MCF 10A (cell line): ENCODE measurements around the gene LCN2. TPM values are rescaled to one million over a fixed set of nuclear protein-coding genes. Genes with fewer than 3 reads are reported as not detected.
A peak's percentile ranks its signal among the peaks of the same experiment; 100 is the strongest.

Source experiments
- BruUV-seq: library from RNA; stranded (reverse); fragments of 400-500 nt; replicated peaks from 2 replicates; lab custom pipeline; 2021; lab: Mats Ljungman, UMichigan
- CTCF ChIA-PET: fragments of 300-600 bp; sonication (Branson Sonifier 250); formaldehyde crosslinking; extraction: SDS; loops from one replicate; lab custom pipeline; 2021; ENCODE audit warnings: antibody characterized with exemption, inconsistent platforms; lab: Yijun Ruan, JAX
- POLR2A ChIA-PET: fragments of 300-600, 350-650 bp; sonication (Branson Sonifier 250); formaldehyde crosslinking; extraction: SDS; loops from one replicate; lab custom pipeline; 2020; ENCODE audit warnings: antibody characterized with exemption, inconsistent platforms; lab: Yijun Ruan, JAX
- DNase-seq: peaks from one replicate; pipeline ENCODE4 v3.0.0-alpha.2; 2018; ENCODE audit not compliant: unreplicated experiment
- H3K27ac Mint-ChIP-seq: one replicate; pipeline ENCODE4 v1.8.0; 2022; ENCODE audit warnings: mild to moderate bottlenecking, low read depth, mixed read lengths; ENCODE audit not compliant: unreplicated experiment
- H3K27me3 Mint-ChIP-seq: one replicate; pipeline ENCODE4 v1.8.0; 2022; ENCODE audit warnings: mixed read lengths; ENCODE audit not compliant: insufficient read depth, unreplicated experiment
- H3K36me3 Mint-ChIP-seq: one replicate; pipeline ENCODE4 v1.8.0; 2022; ENCODE audit warnings: mild to moderate bottlenecking, moderate library complexity, mixed read lengths; ENCODE audit not compliant: insufficient read depth, unreplicated experiment
- H3K4me1 Mint-ChIP-seq: one replicate; pipeline ENCODE4 v1.8.0; 2022; ENCODE audit warnings: mixed read lengths; ENCODE audit not compliant: insufficient read depth, unreplicated experiment
- H3K4me3 Mint-ChIP-seq: one replicate; pipeline ENCODE4 v1.8.0; 2022; ENCODE audit warnings: mild to moderate bottlenecking, moderate library complexity, mixed read lengths; ENCODE audit not compliant: unreplicated experiment
- H3K9me3 Mint-ChIP-seq: one replicate; pipeline ENCODE4 v1.8.0; 2022; ENCODE audit warnings: mixed read lengths; ENCODE audit not compliant: unreplicated experiment
- intact Hi-C: fragments of 100-400 bp; cut with micrococcal nuclease; formaldehyde crosslinking; loops from 2 replicates; pipeline ENCODE4 v1.14.1; 2022
- total RNA-seq: library from RNA; stranded (reverse); gene quantifications from 2 replicates; pipeline ENCODE4 v1.2.3, GENCODE V29; 2022
- TF ChIP-seq, protein P1 (sequence below): fragments of 200-600 bp; IDR thresholded peaks from one replicate; pipeline ENCODE4 v1.8.0; 2022; ENCODE audit warnings: antibody characterized with exemption, mild to moderate bottlenecking; ENCODE audit not compliant: unreplicated experiment

Gene LCN2
- total RNA-seq, 1 experiment from 2014 or later: 7.7 TPM

GRCh38 chr9:128136816-128137793, 12.1 kb upstream of the LCN2 start:
- BruUV-seq: no TSS peak
- DNase-seq: no peak
- Mint-ChIP-seq H3K9me3 (peaks cover 7% of the 10 kb centered on the region), H3K27me3 (peaks cover 36% of the 10 kb centered on the region), H3K4me1 (peaks cover 24% of the 10 kb centered on the region), H3K27ac (peak overlapping the region; percentile 25), H3K36me3 (no peaks in the 10 kb centered on the region), H3K4me3 (peak overlapping the region; percentile 40)
- POLR2A ChIA-PET: interaction anchor here (0.8 kb wide), 1 partner anchor 23 kb away, joined by 3 read pairs; the partner anchor contains the start of gene BBLN
- CTCF ChIA-PET: interaction anchor here (0.8 to 1.3 kb wide), 2 partner anchors 10 to 20 kb away, joined by 3 to 5 read pairs; no protein-coding TSS in a partner anchor
- TF ChIP-seq, protein P1, sequence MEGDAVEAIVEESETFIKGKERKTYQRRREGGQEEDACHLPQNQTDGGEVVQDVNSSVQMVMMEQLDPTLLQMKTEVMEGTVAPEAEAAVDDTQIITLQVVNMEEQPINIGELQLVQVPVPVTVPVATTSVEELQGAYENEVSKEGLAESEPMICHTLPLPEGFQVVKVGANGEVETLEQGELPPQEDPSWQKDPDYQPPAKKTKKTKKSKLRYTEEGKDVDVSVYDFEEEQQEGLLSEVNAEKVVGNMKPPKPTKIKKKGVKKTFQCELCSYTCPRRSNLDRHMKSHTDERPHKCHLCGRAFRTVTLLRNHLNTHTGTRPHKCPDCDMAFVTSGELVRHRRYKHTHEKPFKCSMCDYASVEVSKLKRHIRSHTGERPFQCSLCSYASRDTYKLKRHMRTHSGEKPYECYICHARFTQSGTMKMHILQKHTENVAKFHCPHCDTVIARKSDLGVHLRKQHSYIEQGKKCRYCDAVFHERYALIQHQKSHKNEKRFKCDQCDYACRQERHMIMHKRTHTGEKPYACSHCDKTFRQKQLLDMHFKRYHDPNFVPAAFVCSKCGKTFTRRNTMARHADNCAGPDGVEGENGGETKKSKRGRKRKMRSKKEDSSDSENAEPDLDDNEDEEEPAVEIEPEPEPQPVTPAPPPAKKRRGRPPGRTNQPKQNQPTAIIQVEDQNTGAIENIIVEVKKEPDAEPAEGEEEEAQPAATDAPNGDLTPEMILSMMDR: no peak
- intact Hi-C loops: no loop called here

- Mint-ChIP-seq H3K27ac (no peak overlapping the region), H3K27me3 (peaks cover 29% of the 10 kb centered on the region), H3K4me1 (peaks cover 25% of the 10 kb centered on the region), H3K36me3 (no peaks in the 10 kb centered on the region), H3K9me3 (peaks cover 7% of the 10 kb centered on the region), H3K4me3 (no peak overlapping the region)
- BruUV-seq: no TSS peak
- POLR2A ChIA-PET: no interaction called here
- TF ChIP-seq, protein P1: no peak
- CTCF ChIA-PET: no interaction called here
- intact Hi-C loops: no loop called here
- DNase-seq: no peak
Observed at GRCh38 chr9:128138001-128138400, 11.3 kb upstream of the LCN2 start.

DNA sequence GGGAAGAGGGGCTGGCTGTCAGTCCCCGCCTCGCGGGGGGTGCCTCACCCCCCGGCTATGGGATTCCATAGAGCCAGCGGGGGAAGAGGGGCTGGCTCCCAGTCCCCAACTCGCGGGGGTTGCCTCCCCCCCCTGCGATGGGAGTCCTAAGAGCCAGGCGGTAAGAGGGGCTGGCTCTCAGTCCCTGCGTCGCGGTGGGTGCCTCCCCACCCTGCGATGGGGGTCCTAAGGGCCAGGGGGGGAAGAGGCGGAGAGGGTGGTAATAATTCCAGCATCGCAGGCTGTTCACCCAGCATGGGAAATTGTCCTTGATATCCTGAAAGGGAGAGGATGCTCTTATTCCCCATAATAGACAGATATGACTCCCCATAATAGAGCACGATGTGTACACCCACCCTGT, 9.6 kb upstream of the LCN2 start:
- H3K4me1 Mint-ChIP-seq: peaks cover 33% of the 10 kb centered on the region
- ChIA-PET POLR2A (no interaction called here), CTCF (no interaction called here)
- no peak overlapping the region for H3K4me3 Mint-ChIP-seq
- BruUV-seq: no TSS peak
- intact Hi-C loops: no loop called here
- no peak for DNase-seq
- H3K9me3 Mint-ChIP-seq: no peaks in the 10 kb centered on the region
- TF ChIP-seq, protein P1: no peak
- no peaks in the 10 kb centered on the region for H3K36me3 Mint-ChIP-seq
- H3K27ac Mint-ChIP-seq: no peak overlapping the region
- H3K27me3 Mint-ChIP-seq: peaks cover 13% of the 10 kb centered on the region

- TF ChIP-seq, protein P1: no peak
- no TSS peak for BruUV-seq
- Mint-ChIP-seq H3K27ac (peak overlapping the region; percentile 32), H3K4me1 (peaks cover 30% of the 10 kb centered on the region), H3K27me3 (no peaks in the 10 kb centered on the region), H3K4me3 (no peak overlapping the region), H3K9me3 (no peaks in the 10 kb centered on the region), H3K36me3 (no peaks in the 10 kb centered on the region)
- intact Hi-C loops: no loop called here
- ChIA-PET CTCF (no interaction called here), POLR2A (interaction anchor here (0.6 to 0.8 kb wide), 2 partner anchors 15 to 204 kb away, joined by 3 read pairs; no protein-coding TSS in a partner anchor)
- DNase-seq: no peak
Observed at GRCh38 chr9:128141604-128142003, 7.6 kb upstream of the LCN2 start.
